ENCODE measurements around the gene BUB1.

GRCh38 chr2:110714452-110715224 is 36.8 kb upstream of the BUB1 start:
- TF ChIP-seq, protein P1, sequence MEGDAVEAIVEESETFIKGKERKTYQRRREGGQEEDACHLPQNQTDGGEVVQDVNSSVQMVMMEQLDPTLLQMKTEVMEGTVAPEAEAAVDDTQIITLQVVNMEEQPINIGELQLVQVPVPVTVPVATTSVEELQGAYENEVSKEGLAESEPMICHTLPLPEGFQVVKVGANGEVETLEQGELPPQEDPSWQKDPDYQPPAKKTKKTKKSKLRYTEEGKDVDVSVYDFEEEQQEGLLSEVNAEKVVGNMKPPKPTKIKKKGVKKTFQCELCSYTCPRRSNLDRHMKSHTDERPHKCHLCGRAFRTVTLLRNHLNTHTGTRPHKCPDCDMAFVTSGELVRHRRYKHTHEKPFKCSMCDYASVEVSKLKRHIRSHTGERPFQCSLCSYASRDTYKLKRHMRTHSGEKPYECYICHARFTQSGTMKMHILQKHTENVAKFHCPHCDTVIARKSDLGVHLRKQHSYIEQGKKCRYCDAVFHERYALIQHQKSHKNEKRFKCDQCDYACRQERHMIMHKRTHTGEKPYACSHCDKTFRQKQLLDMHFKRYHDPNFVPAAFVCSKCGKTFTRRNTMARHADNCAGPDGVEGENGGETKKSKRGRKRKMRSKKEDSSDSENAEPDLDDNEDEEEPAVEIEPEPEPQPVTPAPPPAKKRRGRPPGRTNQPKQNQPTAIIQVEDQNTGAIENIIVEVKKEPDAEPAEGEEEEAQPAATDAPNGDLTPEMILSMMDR (IDR thresholded peaks at IDR 0.05 in 8 of 11, conservative IDR thresholded peaks at IDR 0.05 in 3 of 11), result no peak
- no peak for TF ChIP-seq POLR2A (IDR thresholded peaks at IDR 0.05)
